H9 (cell line): ENCODE data around the gene OXSR1. TPM values are rescaled to one million over a fixed set of nuclear protein-coding genes. Genes with fewer than 3 reads are reported as not detected.

ENCODE experiments used
- DNase-seq: peaks from one replicate; pipeline ENCODE4 v3.0.0-alpha.2; 2017
- H2AFZ ChIP-seq: one replicate; pipeline ENCODE4 v1.6.1; 2013; ENCODE audit warnings: mild to moderate bottlenecking, low read length, control low read depth, moderate library complexity
- H2AK5ac ChIP-seq: 2 replicates; pipeline ENCODE4 v1.6.1; 2013; ENCODE audit warnings: low read length, control low read depth, mixed read lengths; ENCODE audit not compliant: insufficient read length
- H2BK120ac ChIP-seq: one replicate; pipeline ENCODE4 v1.6.1; 2013; ENCODE audit warnings: low read depth, mild to moderate bottlenecking, low read length, control low read depth, inconsistent platforms; ENCODE audit not compliant: poor library complexity, severe bottlenecking
- H2BK12ac ChIP-seq: 2 replicates; pipeline ENCODE4 v1.6.1; 2013; ENCODE audit warnings: low read length, control low read depth, mixed read lengths, low read depth; ENCODE audit not compliant: insufficient read length
- H2BK15ac ChIP-seq: 2 replicates; pipeline ENCODE4 v1.6.1; 2013; ENCODE audit warnings: low read depth, low read length, control low read depth
- H2BK20ac ChIP-seq: one replicate; pipeline ENCODE4 v1.6.1; 2013; ENCODE audit warnings: low read depth, mild to moderate bottlenecking, low read length, control low read depth, inconsistent platforms; ENCODE audit not compliant: poor library complexity, severe bottlenecking
- H2BK5ac ChIP-seq: 2 replicates; pipeline ENCODE4 v1.6.1; 2013; ENCODE audit warnings: low read length, control low read depth, mixed read lengths; ENCODE audit not compliant: insufficient read length
- H3K14ac ChIP-seq: 2 replicates; pipeline ENCODE4 v1.6.1; 2013; ENCODE audit warnings: low read length, control low read depth; ENCODE audit not compliant: insufficient read depth
- H3K18ac ChIP-seq: 2 replicates; pipeline ENCODE4 v1.6.1; 2013; ENCODE audit warnings: low read depth, mild to moderate bottlenecking, mixed read lengths, low read length, control low read depth; ENCODE audit not compliant: insufficient read length
- H3K23ac ChIP-seq: 2 replicates; pipeline ENCODE4 v1.6.1; 2013; ENCODE audit warnings: low read length, control low read depth, mixed read lengths, low read depth; ENCODE audit not compliant: insufficient read length
- H3K23me2 ChIP-seq: 2 replicates; pipeline ENCODE4 v1.6.1; 2013; ENCODE audit warnings: low read depth, mild to moderate bottlenecking, mixed read lengths, low read length, control low read depth; ENCODE audit not compliant: insufficient read length, poor library complexity, severe bottlenecking
- H3K27ac ChIP-seq: 2 replicates; pipeline ENCODE4 v1.5.1; 2013; ENCODE audit warnings: low read length, control low read depth, mixed read lengths, low read depth; ENCODE audit not compliant: insufficient read length
- H3K27me3 ChIP-seq: 2 replicates; pipeline ENCODE4 v1.6.1; 2013; ENCODE audit warnings: low read length, control low read depth, inconsistent platforms; ENCODE audit not compliant: insufficient read depth
- H3K4ac ChIP-seq: 2 replicates; pipeline ENCODE4 v1.6.1; 2013; ENCODE audit warnings: low read depth, mild to moderate bottlenecking, control low read depth, inconsistent platforms, low read length, moderate library complexity
- H3K4me1 ChIP-seq: 2 replicates; pipeline ENCODE4 v1.6.1; 2013; ENCODE audit warnings: low read length, control low read depth, inconsistent platforms; ENCODE audit not compliant: insufficient read depth
- H3K4me2 ChIP-seq: 2 replicates; pipeline ENCODE4 v1.6.1; 2013; ENCODE audit warnings: low read length, control low read depth, mixed read lengths; ENCODE audit not compliant: insufficient read length, insufficient read depth
- H3K56ac ChIP-seq: 2 replicates; pipeline ENCODE4 v1.6.1; 2013; ENCODE audit warnings: low read depth, mild to moderate bottlenecking, mixed read lengths, low read length, control low read depth; ENCODE audit not compliant: insufficient read length
- H3K79me1 ChIP-seq: 2 replicates; pipeline ENCODE4 v1.6.1; 2013; ENCODE audit warnings: low read depth, mild to moderate bottlenecking, moderate library complexity, low read length, control low read depth, inconsistent platforms; ENCODE audit not compliant: insufficient read depth, poor library complexity, severe bottlenecking
- H3K79me2 ChIP-seq: 2 replicates; pipeline ENCODE4 v1.6.1; 2013; ENCODE audit warnings: low read length, control low read depth, inconsistent platforms; ENCODE audit not compliant: insufficient read depth
- H3K9ac ChIP-seq: 2 replicates; pipeline ENCODE4 v1.6.1; 2013; ENCODE audit warnings: low read length, control low read depth, mixed read lengths; ENCODE audit not compliant: insufficient read length; ENCODE audit errors: extremely low read depth
- H3K9me3 ChIP-seq: one replicate; pipeline ENCODE4 v1.6.1; 2013; ENCODE audit warnings: low read depth, low read length, inconsistent platforms; ENCODE audit not compliant: control insufficient read depth
- H3T11ph ChIP-seq: one replicate; pipeline ENCODE4 v1.6.1; 2013; ENCODE audit warnings: mild to moderate bottlenecking, low read length, control low read depth, inconsistent platforms
- H4K20me1 ChIP-seq: one replicate; pipeline ENCODE4 v1.6.1; 2013; ENCODE audit not compliant: control insufficient read depth, insufficient read length, insufficient read depth
- H4K5ac ChIP-seq: 2 replicates; pipeline ENCODE4 v1.6.1; 2013; ENCODE audit warnings: low read depth, mild to moderate bottlenecking, mixed read lengths, low read length, control low read depth; ENCODE audit not compliant: insufficient read length
- H4K8ac ChIP-seq: replicated peaks from 2 replicates; pipeline ENCODE4 v1.6.1; 2013; ENCODE audit warnings: low read length, control low read depth, mixed read lengths, low read depth; ENCODE audit not compliant: insufficient read length
- H4K91ac ChIP-seq: 2 replicates; pipeline ENCODE4 v1.6.1; 2013; ENCODE audit warnings: low read depth, mild to moderate bottlenecking, moderate library complexity, mixed read lengths, low read length, control low read depth; ENCODE audit not compliant: insufficient read length
- H3K27ac Mint-ChIP-seq, 3 experiments: 2 replicates in 2 of 3; 3 replicates in 1 of 3; pipeline ENCODE4 v1.8.0; 2020 to 2021; ENCODE audit warnings: mixed read lengths in 3 of 3, mild to moderate bottlenecking in 1 of 3, moderate library complexity in 1 of 3
- H3K27me3 Mint-ChIP-seq: 2 replicates; pipeline ENCODE4 v1.8.0; 2021; ENCODE audit warnings: low read depth, mild to moderate bottlenecking, moderate library complexity, mixed read lengths
- H3K36me3 Mint-ChIP-seq, 3 experiments: 2 replicates in 2 of 3; 3 replicates in 1 of 3; pipeline ENCODE4 v1.8.0; 2020 to 2021; ENCODE audit warnings: low read depth in 3 of 3, mixed read lengths in 3 of 3; ENCODE audit not compliant: insufficient read depth in 1 of 3
- H3K4me1 Mint-ChIP-seq, 2 experiments: 2 replicates each; pipeline ENCODE4 v1.8.0; 2020; ENCODE audit warnings: mixed read lengths in 2 of 2
- H3K4me3 Mint-ChIP-seq, 2 experiments: 2 replicates in 1 of 2; 3 replicates in 1 of 2; pipeline ENCODE4 v1.8.0; 2020 to 2021; ENCODE audit warnings: mild to moderate bottlenecking in 2 of 2, mixed read lengths in 2 of 2, moderate library complexity in 1 of 2
- H3K9me3 Mint-ChIP-seq, 2 experiments: 2 replicates in 1 of 2; 3 replicates in 1 of 2; pipeline ENCODE4 v1.8.0; 2020; ENCODE audit warnings: mild to moderate bottlenecking in 2 of 2, mixed read lengths in 2 of 2, moderate library complexity in 1 of 2
- CTCF ChIP-seq: fragments of 200-600 bp; sonication (generic); conservative IDR thresholded peaks from 3 replicates; pipeline ENCODE4 v1.8.0; 2021; ENCODE audit warnings: antibody characterized with exemption, mild to moderate bottlenecking
- WGBS: extraction: QIAGEN DNeasy Blood & Tissue Kit; methylation state at CpG from one replicate; pipeline ENCODE4 v1.1.7; 2013; ENCODE audit warnings: missing lambda C conversion rate, low lambda C conversion rate, mixed read lengths; ENCODE audit not compliant: insufficient read length; ENCODE audit errors: extremely low coverage; 5-methylcytosine and 5-hydroxymethylcytosine counted together
- total RNA-seq: library from RNA; stranded (reverse); gene quantifications from 2 replicates; pipeline ENCODE4 v1.2.1, GENCODE V29; 2021

Gene OXSR1
- total RNA-seq, 1 experiment from 2014 or later: 54.1 TPM

GRCh38 chr3:38157595-38157994, 7.7 kb upstream of the OXSR1 start:
- no CpG with 5 or more reads among the region's 3 CpGs for WGBS

More at GRCh38 chr3:38157595-38157994, 7.7 kb upstream of the OXSR1 start:
- Mint-ChIP-seq H3K9me3 (no peaks in the 10 kb centered on the region), H3K27me3 (no peaks in the 10 kb centered on the region), H3K4me3 (no peak overlapping the region), H3K36me3 (no peaks in the 10 kb centered on the region), H3K4me1 (peaks cover 0 to 4% of the 10 kb centered on the region in 2 experiments; a peak in 2 of 4 replicates), H3K27ac (no peak overlapping the region)
- Histone ChIP-seq H2AK5ac (no peak overlapping the region), H4K91ac (no peak overlapping the region), H3K79me1 (no peaks in the 10 kb centered on the region), H3K18ac (no peak overlapping the region), H4K20me1 (no peaks in the 10 kb centered on the region), H3K27me3 (no peaks in the 10 kb centered on the region), H3K27ac (no peak overlapping the region), H3K9ac (no peak overlapping the region), H2BK5ac (no peak overlapping the region), H3K23me2 (no peaks in the 10 kb centered on the region), H2BK120ac (no peak overlapping the region), H3K4ac (no peak overlapping the region), H3T11ph (no peak overlapping the region), H2BK20ac (no peak overlapping the region), H4K5ac (no peak overlapping the region), H3K9me3 (no peaks in the 10 kb centered on the region), H3K14ac (no peak overlapping the region), H2BK12ac (no peak overlapping the region), H3K79me2 (no peaks in the 10 kb centered on the region), H2BK15ac (no peak overlapping the region), H4K8ac (no peak overlapping the region), H3K56ac (no peak overlapping the region), H2AFZ (no peak overlapping the region), H3K4me2 (no peak overlapping the region), H3K4me1 (no peaks in the 10 kb centered on the region), H3K23ac (no peak overlapping the region)
- DNase-seq: no peak
- TF ChIP-seq CTCF: no peak
